Caco-2 (cell line): Measurements from ENCODE around the gene SCAMP4. TPM values are rescaled to one million over a fixed set of nuclear protein-coding genes. Genes with fewer than 3 reads are reported as not detected.
"Not testable (repeated sequence)": the region's sequence is repeated elsewhere in the genome, so short reads cannot be mapped to it uniquely, and the experiment has no call there.

Experiments used
- BruUV-seq: library from RNA; stranded (reverse); fragments of 400-500 nt; replicated peaks from 2 replicates; lab custom pipeline; 2021; lab: Mats Ljungman, UMichigan
- CTCF ChIA-PET: fragments of 300-600 bp; sonication (Branson Sonifier 250); formaldehyde crosslinking; loops from one replicate; lab custom pipeline; 2022; ENCODE audit warnings: antibody characterized with exemption; lab: Charles Lee
- POLR2A ChIA-PET: fragments of 300-600 bp; sonication (Branson Sonifier 250); formaldehyde crosslinking; loops from one replicate; lab custom pipeline; 2022; ENCODE audit warnings: antibody characterized with exemption; lab: Charles Lee
- DNase-seq, 2 experiments: peaks; one replicate each; pipeline versions ENCODE4 v3.0.0 to v3.0.0-alpha.2; 2020 to 2022
- H3K27me3 ChIP-seq: replicated peaks from 2 replicates; pipeline ENCODE4 v1.6.0; 2011; ENCODE audit warnings: low read length; ENCODE audit not compliant: control insufficient read depth, insufficient read depth
- H3K36me3 ChIP-seq: 2 replicates; pipeline ENCODE4 v1.5.1; 2011; ENCODE audit warnings: low read length; ENCODE audit not compliant: control insufficient read depth, insufficient read depth
- H3K4me1 ChIP-seq: fragments of 250-450 bp; sonication (Bioruptor Pico); 2 replicates; pipeline ENCODE4 v1.5.1; 2020; ENCODE audit warnings: mild to moderate bottlenecking
- H3K4me3 ChIP-seq: 2 replicates; pipeline ENCODE4 v1.5.1; 2011; ENCODE audit warnings: low read depth, mild to moderate bottlenecking, control low read depth, low read length
- H3K9me3 ChIP-seq: fragments of 250-450 bp; sonication (Bioruptor Pico); 2 replicates; pipeline ENCODE4 v1.5.1; 2020; ENCODE audit warnings: mild to moderate bottlenecking, moderate library complexity
- H3K27ac Mint-ChIP-seq: one replicate; pipeline ENCODE4 v1.8.0; 2022; ENCODE audit warnings: mixed read lengths; ENCODE audit not compliant: unreplicated experiment
- H3K27me3 Mint-ChIP-seq: one replicate; pipeline ENCODE4 v1.8.0; 2022; ENCODE audit warnings: mixed read lengths; ENCODE audit not compliant: insufficient read depth, unreplicated experiment
- H3K36me3 Mint-ChIP-seq: one replicate; pipeline ENCODE4 v1.8.0; 2022; ENCODE audit warnings: mild to moderate bottlenecking, mixed read lengths; ENCODE audit not compliant: insufficient read depth, unreplicated experiment
- H3K4me1 Mint-ChIP-seq: one replicate; pipeline ENCODE4 v1.8.0; 2022; ENCODE audit warnings: low read depth, mixed read lengths; ENCODE audit not compliant: unreplicated experiment
- H3K4me3 Mint-ChIP-seq: one replicate; pipeline ENCODE4 v1.8.0; 2022; ENCODE audit warnings: mild to moderate bottlenecking, moderate library complexity, mixed read lengths; ENCODE audit not compliant: unreplicated experiment
- H3K9me3 Mint-ChIP-seq: one replicate; pipeline ENCODE4 v1.8.0; 2022; ENCODE audit warnings: mixed read lengths; ENCODE audit not compliant: unreplicated experiment
- intact Hi-C: fragments of 100-400 bp; cut with micrococcal nuclease; formaldehyde crosslinking; loops from one replicate; pipeline ENCODE4 v1.10.0; 2022; ENCODE audit not compliant: unreplicated experiment
- total RNA-seq: library from RNA; stranded (reverse); gene quantifications from 2 replicates; pipeline ENCODE4 v1.2.3, GENCODE V29; 2022
- TF ChIP-seq, protein P1 (sequence below), 2 experiments: fragments of 200-600 bp in 1 of 2; IDR thresholded peaks; 1 replicate in 1 of 2; 2 replicates in 1 of 2; pipeline versions ENCODE4 v1.5.1 to v1.8.0; 2011 to 2022; ENCODE audit warnings: antibody characterized with exemption in 1 of 2, control low read depth in 1 of 2, inconsistent platforms in 1 of 2, low read depth in 1 of 2, low read length in 1 of 2, mild to moderate bottlenecking in 1 of 2, moderate library complexity in 1 of 2; ENCODE audit not compliant: insufficient read depth in 1 of 2, severe bottlenecking in 1 of 2, unreplicated experiment in 1 of 2

SCAMP4 gene
- total RNA-seq, 1 experiment from 2014 or later = 84.1 TPM

DNA sequence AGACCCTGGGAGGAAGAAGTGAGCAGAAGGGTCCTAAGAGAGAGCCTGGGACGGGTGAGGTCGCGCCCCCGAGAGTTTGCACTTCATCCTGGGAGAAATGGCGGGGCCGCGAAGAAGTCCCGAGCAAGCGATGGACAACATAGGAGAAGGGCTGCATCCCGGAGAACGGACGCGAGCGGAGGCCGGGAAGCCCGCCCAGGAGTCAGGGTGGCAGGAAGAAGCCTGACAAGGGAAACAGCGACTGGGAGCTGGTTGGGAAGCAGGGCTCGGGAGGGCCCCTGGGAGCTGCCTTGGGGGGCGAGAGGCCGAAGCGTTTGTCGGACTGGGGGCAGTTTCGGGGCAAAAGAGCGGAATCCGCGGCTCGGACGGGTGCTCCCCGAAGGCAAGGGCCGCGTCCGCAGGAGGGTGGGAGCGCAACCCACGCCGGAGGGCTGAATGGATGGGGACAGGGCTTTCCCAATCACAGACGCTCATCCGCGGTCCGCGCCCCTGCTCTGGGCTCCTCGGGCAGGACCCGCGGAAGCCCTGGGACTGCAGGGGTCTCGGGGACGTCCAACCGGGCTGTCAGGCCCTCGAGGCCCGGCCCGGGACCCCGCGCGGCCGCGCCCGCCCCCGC, 20.4 kb upstream of the SCAMP4 start:
- no peaks in the 10 kb centered on the region for H3K9me3 ChIP-seq
- H3K4me1 ChIP-seq = peaks cover 27% of the 10 kb centered on the region
- Mint-ChIP-seq H3K4me1 (peaks cover 26% of the 10 kb centered on the region), H3K4me3 (peak overlapping the region; percentile 91), H3K27me3 (no peaks in the 10 kb centered on the region), H3K27ac (peak overlapping the region; percentile 89), H3K36me3 (peaks cover 16% of the 10 kb centered on the region), H3K9me3 (no peaks in the 10 kb centered on the region)
- BruUV-seq = no TSS peak
- CTCF ChIA-PET = interaction anchor here (0.6 to 1.2 kb wide), 6 partner anchors 9 to 605 kb away, joined by 3 to 6 read pairs (median 4); no protein-coding TSS in a partner anchor
- TF ChIP-seq, protein P1, sequence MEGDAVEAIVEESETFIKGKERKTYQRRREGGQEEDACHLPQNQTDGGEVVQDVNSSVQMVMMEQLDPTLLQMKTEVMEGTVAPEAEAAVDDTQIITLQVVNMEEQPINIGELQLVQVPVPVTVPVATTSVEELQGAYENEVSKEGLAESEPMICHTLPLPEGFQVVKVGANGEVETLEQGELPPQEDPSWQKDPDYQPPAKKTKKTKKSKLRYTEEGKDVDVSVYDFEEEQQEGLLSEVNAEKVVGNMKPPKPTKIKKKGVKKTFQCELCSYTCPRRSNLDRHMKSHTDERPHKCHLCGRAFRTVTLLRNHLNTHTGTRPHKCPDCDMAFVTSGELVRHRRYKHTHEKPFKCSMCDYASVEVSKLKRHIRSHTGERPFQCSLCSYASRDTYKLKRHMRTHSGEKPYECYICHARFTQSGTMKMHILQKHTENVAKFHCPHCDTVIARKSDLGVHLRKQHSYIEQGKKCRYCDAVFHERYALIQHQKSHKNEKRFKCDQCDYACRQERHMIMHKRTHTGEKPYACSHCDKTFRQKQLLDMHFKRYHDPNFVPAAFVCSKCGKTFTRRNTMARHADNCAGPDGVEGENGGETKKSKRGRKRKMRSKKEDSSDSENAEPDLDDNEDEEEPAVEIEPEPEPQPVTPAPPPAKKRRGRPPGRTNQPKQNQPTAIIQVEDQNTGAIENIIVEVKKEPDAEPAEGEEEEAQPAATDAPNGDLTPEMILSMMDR (IDR thresholded peaks at IDR 0.05; ENCODE audit: insufficient read depth in 1 of 2, low read depth in 1 of 2, low read length in 1 of 2, severe bottlenecking in 1 of 2, unreplicated experiment in 1 of 2) = no peak
- H3K27me3 ChIP-seq = no peaks in the 10 kb centered on the region
- DNase-seq = no peak
- POLR2A ChIA-PET = interaction anchor here (0.6 to 1.3 kb wide), 4 partner anchors 9 to 340 kb away, joined by 4 to 12 read pairs (median 7); no protein-coding TSS in a partner anchor
- intact Hi-C loops = no loop called here
- H3K36me3 ChIP-seq = no peaks in the 10 kb centered on the region
- H3K4me3 ChIP-seq = peak overlapping the region; percentile 94

- ChIA-PET POLR2A (interaction anchor here (0.6 to 1.3 kb wide), 4 partner anchors 9 to 340 kb away, joined by 4 to 12 read pairs (median 7); no protein-coding TSS in a partner anchor), CTCF (interaction anchor here (0.6 to 1.2 kb wide), 6 partner anchors 9 to 606 kb away, joined by 3 to 6 read pairs (median 4); no protein-coding TSS in a partner anchor)
- H3K4me1 Mint-ChIP-seq = peaks cover 26% of the 10 kb centered on the region
- H3K9me3 ChIP-seq, BruUV-seq, H3K9me3 Mint-ChIP-seq, H3K27me3 ChIP-seq, H3K27me3 Mint-ChIP-seq, intact Hi-C loops, H3K36me3 ChIP-seq: not testable (repeated sequence)
- peak within 1 kb of the TSS; percentile 89 for H3K27ac Mint-ChIP-seq
- peaks cover 16% of the 10 kb centered on the region for H3K36me3 Mint-ChIP-seq
- Histone ChIP-seq H3K4me3 (peak within 1 kb of the TSS; percentile 94), H3K4me1 (peaks cover 27% of the 10 kb centered on the region)
- peak; percentile 90 to 92 for DNase-seq
- peak within 1 kb of the TSS; percentile 91 for H3K4me3 Mint-ChIP-seq
These were observed 19.6 kb upstream of the SCAMP4 start, which contains the start of gene ABHD17A for GRCh38 chr19:1885398-1886119. Gene ABHD17A (minus strand): TSS chr19:1885496. CDS start chr19:1881566, 3,930 bp downstream.

- H3K4me3 ChIP-seq, H3K27me3 Mint-ChIP-seq, POLR2A ChIA-PET, H3K9me3 ChIP-seq, H3K27me3 ChIP-seq, H3K9me3 Mint-ChIP-seq, BruUV-seq, H3K36me3 ChIP-seq, H3K4me3 Mint-ChIP-seq, H3K27ac Mint-ChIP-seq, DNase-seq, intact Hi-C loops: not testable (repeated sequence)
- peaks cover 16% of the 10 kb centered on the region for H3K36me3 Mint-ChIP-seq
- H3K4me1 Mint-ChIP-seq = peaks cover 26% of the 10 kb centered on the region
- CTCF ChIA-PET = interaction anchor here (1.1 kb wide), 1 partner anchor 22 kb away, joined by 5 read pairs; no protein-coding TSS in a partner anchor
- H3K4me1 ChIP-seq = peaks cover 27% of the 10 kb centered on the region
These were observed 18.8 kb upstream of the SCAMP4 start for GRCh38 chr19:1886360-1886759.
